NCI-H1436 treated with DMSO at 0.1 percent for 48 hours (cell line): Measurements from ENCODE around the gene BANP.
"Not testable (repeated sequence)": the region's sequence is repeated elsewhere in the genome, so short reads cannot be mapped to it uniquely, and the experiment has no call there.

Experiments
- DNase-seq: peaks from one replicate; lab custom pipeline; 2025; lab: John Stamatoyannopoulos, UW

BANP gene

DNA sequence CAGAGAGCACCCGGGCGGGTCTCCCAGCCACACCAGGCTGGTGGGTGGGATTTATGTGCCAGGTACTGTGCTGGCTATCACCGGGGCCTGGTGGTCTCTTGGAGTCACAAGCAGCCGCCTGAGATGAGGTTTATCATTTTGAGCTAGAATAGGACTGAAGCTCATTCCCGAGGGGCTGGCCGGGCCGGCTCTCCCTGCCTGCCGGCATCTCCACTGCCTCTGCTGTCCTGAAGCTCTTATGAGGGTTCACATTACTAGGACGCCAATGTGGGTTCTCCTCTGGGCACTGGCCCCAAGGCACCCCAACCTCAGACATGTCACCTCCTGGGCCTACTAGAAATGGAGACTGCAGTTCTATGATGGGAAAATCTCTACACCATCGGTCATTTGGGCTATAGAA, 137.4 kb downstream of the BANP start:
- DNase-seq, result not testable (repeated sequence)

DNA sequence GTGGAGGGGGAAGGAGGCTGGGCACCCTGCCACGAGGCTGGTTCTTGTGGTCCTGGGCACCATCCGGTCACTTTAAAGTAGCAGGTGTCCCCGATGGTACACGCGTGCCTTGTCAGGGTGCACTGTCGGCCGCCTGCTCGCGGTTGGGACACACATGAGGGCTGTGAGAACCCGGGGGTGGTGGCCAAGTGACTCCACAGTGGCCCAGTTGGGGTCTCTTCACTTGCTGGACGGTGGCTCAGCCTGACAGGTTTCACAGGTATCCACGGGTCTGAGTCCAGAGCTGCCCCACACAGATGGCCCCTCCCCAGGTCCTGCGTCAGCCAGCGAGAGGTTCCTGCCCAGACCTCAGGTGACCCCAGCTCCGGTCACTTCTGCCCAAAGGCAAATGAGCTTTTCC, 137.8 kb downstream of the BANP start:
- not testable (repeated sequence) for DNase-seq

GRCh38 chr16:88089632-88090376, 138.6 kb downstream of the BANP start:
- not testable (repeated sequence) for DNase-seq

DNA sequence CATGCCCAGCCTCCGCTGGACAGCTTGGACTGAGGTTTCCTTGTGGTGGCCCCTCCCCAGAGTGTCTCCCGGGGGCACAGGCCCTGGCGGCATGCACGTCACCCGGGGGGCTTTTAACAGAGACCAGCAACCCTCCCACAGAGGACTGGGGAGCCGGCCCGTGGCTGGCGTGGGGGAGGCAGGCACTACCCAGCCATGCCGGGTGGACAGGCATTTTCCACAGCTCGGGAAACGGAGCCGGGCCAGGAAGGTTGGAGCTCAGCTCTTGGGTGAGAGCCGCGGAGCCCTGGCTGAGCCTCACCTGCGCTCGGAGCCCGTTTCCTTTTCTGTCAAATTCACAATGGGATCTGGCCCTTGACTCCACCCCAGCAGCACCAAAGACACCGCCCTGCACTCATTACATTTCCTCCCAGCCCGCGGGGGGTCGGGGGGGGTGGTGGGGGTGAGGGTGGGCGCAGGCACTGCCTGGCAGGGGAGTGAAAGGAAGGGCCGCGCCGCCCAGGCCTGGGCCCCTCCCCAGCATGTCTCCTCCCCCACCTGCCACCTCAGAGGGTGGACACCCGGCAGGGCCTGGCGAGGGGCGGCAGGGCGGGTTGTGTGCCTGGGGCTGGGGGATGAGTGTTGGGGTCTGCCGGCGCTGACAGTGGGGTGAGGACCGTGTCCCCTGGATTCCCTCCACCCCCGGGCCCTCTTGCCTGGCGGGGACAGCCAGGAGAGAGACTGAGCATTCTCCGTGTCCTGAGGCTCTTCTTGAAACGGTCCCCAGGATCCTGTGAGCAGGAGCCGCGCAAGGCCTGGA, 139.3 kb downstream of the BANP start:
- not testable (repeated sequence) for DNase-seq

DNA sequence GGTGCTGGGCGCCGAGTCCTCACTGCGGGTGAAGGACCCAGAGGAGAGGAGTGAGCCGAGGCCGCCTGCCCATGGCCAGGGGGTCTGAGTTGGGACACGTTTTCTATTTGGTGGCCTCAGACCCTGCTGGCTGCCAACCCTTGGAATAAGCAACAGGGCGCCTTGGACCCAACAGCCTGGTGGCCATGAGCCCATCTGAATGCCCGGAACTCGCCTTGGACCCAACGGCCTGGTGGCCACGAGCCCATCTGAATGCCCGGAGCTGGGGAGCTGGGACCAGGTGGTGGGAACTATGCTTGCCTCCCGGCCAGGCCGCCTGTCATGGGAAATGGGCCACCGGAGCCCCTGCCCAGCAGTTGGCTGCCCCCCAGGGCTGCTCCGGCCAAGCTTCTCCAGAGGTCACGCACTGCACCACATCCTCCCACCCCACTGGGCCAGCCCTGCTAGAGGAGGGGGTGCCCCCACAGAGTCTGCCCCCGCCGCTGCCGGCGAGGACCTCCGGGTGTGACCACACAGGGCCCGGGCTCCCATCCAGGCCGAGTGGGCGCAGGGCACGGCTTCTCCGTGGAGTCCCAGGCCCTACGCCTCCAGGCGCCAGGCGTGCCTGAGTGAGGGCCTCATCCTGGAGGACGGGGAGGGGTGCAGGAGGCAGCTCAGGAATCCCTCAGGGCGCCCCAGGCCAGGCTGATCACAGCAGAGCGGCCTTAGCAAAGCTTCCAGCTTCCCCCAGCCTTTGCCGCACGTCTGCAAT, 140.2 kb downstream of the BANP start:
- DNase-seq, result not testable (repeated sequence)

DNA sequence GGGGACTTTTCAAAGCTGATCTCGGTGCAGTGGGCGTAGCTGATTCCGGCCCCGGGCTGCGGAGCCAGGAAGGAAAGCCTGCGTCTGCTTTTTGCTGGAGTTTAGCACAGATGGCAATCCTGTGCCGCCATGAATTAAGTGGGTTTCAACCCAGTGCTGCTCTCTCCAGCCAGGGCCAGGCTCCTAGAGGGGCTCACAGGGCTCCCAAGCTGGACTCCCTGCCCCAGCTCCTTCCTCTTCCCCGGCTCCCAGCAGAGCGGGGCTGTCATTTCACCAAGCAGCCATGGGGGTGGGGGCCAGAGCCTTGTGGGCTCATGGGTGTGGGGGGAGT, 140.7 kb downstream of the BANP start:
- DNase-seq, result not testable (repeated sequence)

GRCh38 chr16:88092791-88093555, 141.7 kb downstream of the BANP start:
- DNase-seq, result not testable (repeated sequence)

GRCh38 chr16:88093556-88094252, 142.5 kb downstream of the BANP start:
- not testable (repeated sequence) for DNase-seq

- not testable (repeated sequence) for DNase-seq
Observed at GRCh38 chr16:88094253-88094575, 143.0 kb downstream of the BANP start.

DNA sequence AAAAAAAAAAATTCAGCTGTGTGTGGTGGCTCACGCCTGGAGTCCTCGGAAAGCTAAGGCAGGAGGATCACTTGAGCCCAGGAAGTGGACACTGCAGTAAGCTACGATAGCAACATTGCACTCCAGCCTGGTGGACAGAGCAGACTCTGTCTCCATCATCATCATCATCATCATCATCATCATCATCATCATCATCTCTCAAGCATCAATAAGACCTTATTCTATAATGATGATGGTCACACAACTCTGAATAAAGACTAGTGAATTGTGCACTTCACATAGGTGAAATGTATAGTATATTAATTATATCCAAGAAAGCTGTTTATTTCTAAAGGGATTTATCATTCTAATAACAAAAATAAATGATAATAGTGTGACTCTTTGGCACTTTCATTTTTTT, 143.7 kb downstream of the BANP start:
- not testable (repeated sequence) for DNase-seq

DNA sequence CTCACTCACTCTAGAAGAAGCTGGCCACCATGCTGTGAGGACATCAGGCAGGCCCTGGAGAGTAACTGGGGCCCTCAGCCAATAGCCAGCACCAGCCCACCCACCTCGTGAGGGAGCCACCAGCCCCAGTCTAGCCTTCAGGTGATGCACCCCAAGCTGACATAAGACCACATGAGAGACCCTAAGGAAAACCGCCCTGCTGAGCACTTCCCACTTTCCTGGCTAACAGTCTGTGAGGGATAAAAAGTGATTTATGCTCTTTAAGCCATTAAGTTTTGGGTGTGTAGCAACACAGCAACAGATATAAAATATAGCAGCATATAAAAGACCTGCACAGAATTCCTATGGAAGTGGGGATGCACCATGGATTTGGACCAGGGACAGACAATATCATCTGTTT, 145.4 kb downstream of the BANP start:
- DNase-seq, result not testable (repeated sequence)

DNA sequence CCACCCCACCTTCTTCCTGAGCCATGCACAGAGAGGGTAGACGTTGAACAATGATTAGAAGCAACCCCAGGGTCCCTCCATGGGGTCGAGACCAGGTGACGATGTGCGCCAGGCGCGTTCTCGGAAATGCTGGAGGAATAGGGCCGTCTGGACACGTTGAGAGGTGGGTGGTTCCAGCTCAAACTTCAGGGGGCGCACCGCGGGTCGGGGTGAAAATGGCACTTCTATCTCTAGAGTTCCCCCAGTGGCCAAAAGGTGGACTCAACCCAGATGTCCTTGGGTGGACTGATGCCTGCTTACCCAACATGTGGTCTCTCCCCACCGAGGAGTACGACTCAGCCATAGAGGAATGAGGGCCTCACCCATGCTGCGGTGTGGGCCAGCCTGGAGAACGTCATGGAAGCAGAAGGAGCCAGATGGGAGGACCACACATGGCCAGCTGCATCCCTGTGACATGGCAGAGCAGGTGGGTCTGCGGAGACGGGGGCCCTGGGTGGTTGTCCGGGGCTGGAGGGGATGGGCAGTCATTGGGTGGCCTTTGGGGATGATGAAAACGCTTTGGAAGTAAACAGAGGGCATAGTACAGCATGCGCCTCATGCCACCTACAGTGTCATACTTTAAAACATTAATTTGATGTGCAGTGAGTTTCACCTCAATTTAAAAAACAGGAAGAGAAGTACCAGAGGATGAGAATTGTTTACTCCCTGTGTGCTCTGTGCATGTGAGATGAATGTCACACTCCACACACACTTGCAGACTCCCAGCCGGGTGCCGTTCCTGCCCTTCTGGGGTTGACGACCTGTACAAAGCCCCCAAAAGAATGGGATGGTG, 147.7 kb downstream of the BANP start:
- DNase-seq, result not testable (repeated sequence)

GRCh38 chr16:88099563-88099890, 148.3 kb downstream of the BANP start:
- DNase-seq, result no peak

- DNase-seq, result not testable (repeated sequence)
Observed at GRCh38 chr16:88099956-88100355, 148.7 kb downstream of the BANP start.

GRCh38 chr16:88100801-88101622, 149.8 kb downstream of the BANP start:
- not testable (repeated sequence) for DNase-seq

GRCh38 chr16:88101623-88102105, 150.4 kb downstream of the BANP start:
- DNase-seq, result not testable (repeated sequence)

- DNase-seq, result no peak
Observed at GRCh38 chr16:88102597-88102996, 151.4 kb downstream of the BANP start.

GRCh38 chr16:88103011-88103410, 151.8 kb downstream of the BANP start:
- DNase-seq, result no peak

DNA sequence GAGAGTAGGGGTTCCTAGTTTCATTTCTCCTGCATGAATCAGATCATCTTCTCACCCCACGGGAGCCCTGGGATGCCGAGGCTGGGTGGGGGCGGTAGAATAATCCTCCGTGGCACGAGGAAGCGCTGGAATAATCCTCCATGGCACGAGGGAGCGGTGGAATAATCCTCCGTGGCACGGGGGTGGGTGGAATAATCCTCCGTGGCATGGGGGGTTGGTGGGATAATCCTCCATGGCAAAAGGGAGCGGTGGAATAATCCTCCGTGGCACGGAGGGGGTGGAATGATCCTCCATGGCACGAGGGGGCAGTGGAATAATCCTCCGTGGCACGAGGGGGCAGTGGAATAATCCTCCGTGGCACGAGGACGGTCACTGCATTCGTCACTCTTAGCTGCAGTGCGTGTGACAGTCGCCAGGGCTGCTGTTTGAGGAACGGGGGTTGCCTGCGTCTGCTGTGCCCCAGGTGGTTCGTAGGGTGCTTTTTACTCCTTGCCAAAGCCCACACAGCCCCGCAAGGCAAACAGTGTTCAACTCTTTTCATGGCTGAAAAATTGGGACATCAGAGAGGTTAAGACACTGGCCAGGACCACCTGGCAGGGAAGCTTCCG, 152.5 kb downstream of the BANP start:
- no peak for DNase-seq
